Upper lobe of left lung (tissue), 6 donors: ENCODE data around the gene ERI3. TPM values are rescaled to one million over a fixed set of nuclear protein-coding genes. Genes with fewer than 3 reads are reported as not detected.
A peak's percentile ranks its signal among the peaks of the same experiment; 100 is the strongest.

Experiments used
- ATAC-seq, 2 donors: fragments of 200-7000 bp; cut with Tn5 transposase; one replicate each; pipeline ENCODE4 v1.9.1; 2022; ENCODE audit warnings: mild to moderate bottlenecking in 2 of 2, moderate library complexity in 2 of 2; ENCODE audit not compliant: low FRiP score in 2 of 2
- DNase-seq, 2 donors: peaks; one replicate each; pipeline ENCODE4 v3.0.0-alpha.2; 2019 to 2020
- H3K27ac ChIP-seq, 4 donors: fragments of 200-600 bp; sonication (generic); one replicate each; pipeline ENCODE4 v1.5.1; 2016 to 2019
- H3K27me3 ChIP-seq, 4 donors: fragments of 200-600 bp; sonication (generic); one replicate each; pipeline ENCODE4 v1.5.1; 2017 to 2019
- H3K36me3 ChIP-seq, 4 donors: fragments of 200-600 bp; sonication (generic); one replicate each; pipeline ENCODE4 v1.5.1; 2016 to 2019
- H3K4me1 ChIP-seq, 4 donors: fragments of 200-600 bp; sonication (generic); one replicate each; pipeline ENCODE4 v1.5.1; 2018 to 2019
- H3K4me3 ChIP-seq, 4 donors: fragments of 200-600 bp; sonication (generic); one replicate each; pipeline ENCODE4 v1.5.1; 2017 to 2019; ENCODE audit warnings: mild to moderate bottlenecking in 2 of 4, moderate library complexity in 1 of 4
- H3K9me3 ChIP-seq, 4 donors: fragments of 200-600 bp; sonication (generic); one replicate each; pipeline ENCODE4 v1.5.1; 2018 to 2019
- CTCF ChIP-seq, 6 experiments: fragments of 450-650 bp in 4 of 6; fragments of 200-600 bp in 2 of 6; sonication (generic) in 2 of 6; IDR thresholded peaks; one replicate each; pipeline ENCODE4 v1.5.1; 2016 to 2019; ENCODE audit warnings: antibody characterized with exemption in 6 of 6
- EP300 ChIP-seq, 4 donors: sonication (generic); formaldehyde crosslinking; IDR thresholded peaks; one replicate each; pipeline ENCODE4 v1.5.1; 2017; ENCODE audit warnings: antibody characterized with exemption in 4 of 4, control low read depth in 2 of 4
- POLR2A ChIP-seq, 4 donors: fragments of 450-650 bp; IDR thresholded peaks; one replicate each; pipeline ENCODE4 v1.5.1; 2016 to 2017; ENCODE audit warnings: antibody characterized with exemption in 4 of 4, mild to moderate bottlenecking in 2 of 4
- POLR2AphosphoS5 ChIP-seq, 2 donors: sonication (generic); formaldehyde crosslinking; IDR thresholded peaks; one replicate each; pipeline ENCODE4 v1.5.1; 2017; ENCODE audit warnings: antibody characterized with exemption in 2 of 2
- WGBS, 2 donors: methylation state at CpG; one replicate each; pipeline ENCODE4 v1.1.5; 2017 to 2018; 5-methylcytosine and 5-hydroxymethylcytosine counted together
- total RNA-seq, 6 donors: library from RNA; depleted of rRNA in 4 of 6; stranded (reverse); fragments of >200 nt in 4 of 6; gene quantifications; one replicate each; pipeline versions ENCODE4 v1.1.0 to v1.2.1, GENCODE V29; 2016 to 2021
- donor health status: DM: no; HTN: no; CAD: no; lungs with moderate emphysema.
- donor health status: DM: no; HTN: yes; CAD: no; lungs with severe emphysema.

The ERI3 gene
- total RNA-seq, 6 donors from 2014 or later = 27.0 to 43.7 (median 39.3) TPM

GRCh38 chr1:44334968-44335367, 20.1 kb downstream of the ERI3 start:
- Histone ChIP-seq H3K27me3 (no peaks in the 10 kb centered on the region), H3K36me3 (peaks cover 4 to 61% (median 23%) of the 10 kb centered on the region in 4 donors), H3K9me3 (no peaks in the 10 kb centered on the region), H3K4me3 (no peak overlapping the region), H3K27ac (no peak overlapping the region), H3K4me1 (no peaks in the 10 kb centered on the region)
- ATAC-seq (no peak), DNase-seq (no peak)
- 97 to 100% methylated on average over 3 of the region's 3 CpGs for WGBS, 2 donors
- TF ChIP-seq POLR2AphosphoS5 (IDR thresholded peaks at IDR 0.05) (no peak), POLR2A (IDR thresholded peaks at IDR 0.05) (no peak), CTCF (IDR thresholded peaks at IDR 0.05) (no peak), EP300 (IDR thresholded peaks at IDR 0.05) (no peak)

GRCh38 chr1:44333376-44333775, 21.7 kb downstream of the ERI3 start:
- no peak for TF ChIP-seq POLR2A (IDR thresholded peaks at IDR 0.05)
- no peak for TF ChIP-seq POLR2AphosphoS5 (IDR thresholded peaks at IDR 0.05)
- DNase-seq = no peak
- Histone ChIP-seq H3K4me1 (peaks cover 0 to 10% (median 2%) of the 10 kb centered on the region in 4 donors), H3K27ac (no peak overlapping the region), H3K9me3 (no peaks in the 10 kb centered on the region), H3K4me3 (no peak overlapping the region), H3K27me3 (no peaks in the 10 kb centered on the region), H3K36me3 (peaks cover 0 to 53% (median 21%) of the 10 kb centered on the region in 4 donors)
- WGBS, 2 donors = 89 to 90% methylated on average over 6 of the region's 6 CpGs
- no peak for ATAC-seq

DNA sequence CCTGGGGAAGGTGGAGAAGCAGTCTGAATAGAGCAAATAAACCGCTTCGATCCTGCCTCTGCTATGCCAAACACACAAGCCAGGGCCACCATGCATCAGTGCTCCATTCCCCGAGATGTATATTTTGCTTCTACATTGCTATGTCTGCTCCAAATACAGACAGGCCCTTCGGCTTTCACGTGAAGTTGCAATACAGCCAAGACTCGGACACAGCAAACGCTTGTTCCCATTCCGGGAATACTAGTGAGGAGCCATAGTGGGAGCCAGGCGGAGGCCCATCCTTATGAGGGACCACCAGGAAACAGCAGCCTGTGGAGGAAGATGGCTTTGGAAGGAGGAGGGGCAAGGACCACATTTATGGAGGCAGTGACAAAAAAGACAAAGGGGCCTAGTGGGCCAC, 22.6 kb downstream of the ERI3 start:
- Histone ChIP-seq H3K27ac (no peak overlapping the region), H3K4me1 (peaks cover 0 to 18% (median 5%) of the 10 kb centered on the region in 4 donors), H3K9me3 (no peaks in the 10 kb centered on the region), H3K4me3 (no peak overlapping the region), H3K36me3 (peaks cover 0 to 44% (median 17%) of the 10 kb centered on the region in 4 donors), H3K27me3 (no peaks in the 10 kb centered on the region)
- 95 to 100% methylated on average over 8 to 9 of the region's 9 CpGs for WGBS, 2 donors
- DNase-seq = no peak
- ATAC-seq = no peak
- TF ChIP-seq EP300 (IDR thresholded peaks at IDR 0.05) = no peak
- no peak for TF ChIP-seq POLR2AphosphoS5 (IDR thresholded peaks at IDR 0.05)
- TF ChIP-seq POLR2A (IDR thresholded peaks at IDR 0.05) = no peak
- TF ChIP-seq CTCF (IDR thresholded peaks at IDR 0.05) = no peak

GRCh38 chr1:44330935-44331334, 24.1 kb downstream of the ERI3 start:
- ATAC-seq (no peak), DNase-seq (no peak)
- WGBS, 2 donors = 94 to 97% methylated on average over 2 of the region's 2 CpGs
- H3K36me3 ChIP-seq = peaks cover 0 to 28% (median 13%) of the 10 kb centered on the region in 4 donors
- no peaks in the 10 kb centered on the region for H3K27me3 ChIP-seq
- H3K27ac ChIP-seq = no peak overlapping the region
- peaks cover 0 to 20% (median 5%) of the 10 kb centered on the region in 4 donors for H3K4me1 ChIP-seq
- H3K9me3 ChIP-seq = no peaks in the 10 kb centered on the region
- no peak overlapping the region for H3K4me3 ChIP-seq
- TF ChIP-seq CTCF (IDR thresholded peaks at IDR 0.05) = no peak
- no peak for TF ChIP-seq EP300 (IDR thresholded peaks at IDR 0.05)
- TF ChIP-seq POLR2AphosphoS5 (IDR thresholded peaks at IDR 0.05) = no peak
- TF ChIP-seq POLR2A (IDR thresholded peaks at IDR 0.05) = no peak

DNA sequence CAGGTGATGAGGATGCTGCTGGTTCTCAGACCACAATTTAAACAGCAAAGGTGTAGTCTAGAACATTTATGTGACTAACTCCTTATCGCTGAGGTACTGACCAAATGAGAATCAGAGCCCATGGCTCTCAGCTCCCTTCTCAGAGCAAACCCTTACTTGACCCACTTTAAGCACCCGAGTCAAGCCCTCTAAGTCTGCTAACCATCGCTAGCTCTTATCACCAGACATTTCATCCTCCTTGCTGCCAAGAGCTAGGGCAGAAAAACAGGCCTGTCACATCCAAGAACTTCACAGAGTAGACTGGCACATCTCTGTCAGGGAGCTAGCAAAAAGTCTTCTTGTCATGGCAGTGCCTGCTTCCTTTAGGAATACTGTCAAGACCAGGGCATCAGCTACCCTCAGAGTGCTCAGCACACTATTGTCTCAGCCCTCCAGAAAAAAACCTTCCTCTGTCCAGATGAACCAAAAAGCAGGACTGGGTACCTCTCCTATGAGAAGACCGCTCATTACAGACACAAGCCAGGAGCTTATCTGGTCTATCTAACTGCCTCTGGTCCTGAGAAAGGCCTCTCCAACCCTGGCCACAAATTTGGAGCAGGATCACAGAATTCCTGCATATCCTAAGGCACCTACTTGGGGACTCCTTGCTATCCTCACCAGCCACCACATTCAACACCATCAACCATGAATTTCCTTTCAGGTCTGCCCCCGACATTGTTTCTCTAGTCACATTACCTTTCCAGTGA, 26.2 kb downstream of the ERI3 start:
- Histone ChIP-seq H3K27ac (peak overlapping the region in 1 of 4 donors; percentile 2), H3K27me3 (no peaks in the 10 kb centered on the region), H3K36me3 (peaks cover 0 to 9% (median 2%) of the 10 kb centered on the region in 4 donors), H3K9me3 (no peaks in the 10 kb centered on the region), H3K4me1 (peaks cover 0 to 20% (median 5%) of the 10 kb centered on the region in 4 donors), H3K4me3 (no peak overlapping the region)
- DNase-seq = no peak
- TF ChIP-seq CTCF (IDR thresholded peaks at IDR 0.05) = no peak
- TF ChIP-seq EP300 (IDR thresholded peaks at IDR 0.05) = no peak
- TF ChIP-seq POLR2A (IDR thresholded peaks at IDR 0.05) = no peak
- no peak for TF ChIP-seq POLR2AphosphoS5 (IDR thresholded peaks at IDR 0.05)
- no peak for ATAC-seq
- WGBS, 2 donors = 77 to 82% methylated on average over 5 of the region's 5 CpGs
